ENCODE data around the gene MIDN.

Gene MIDN

DNA sequence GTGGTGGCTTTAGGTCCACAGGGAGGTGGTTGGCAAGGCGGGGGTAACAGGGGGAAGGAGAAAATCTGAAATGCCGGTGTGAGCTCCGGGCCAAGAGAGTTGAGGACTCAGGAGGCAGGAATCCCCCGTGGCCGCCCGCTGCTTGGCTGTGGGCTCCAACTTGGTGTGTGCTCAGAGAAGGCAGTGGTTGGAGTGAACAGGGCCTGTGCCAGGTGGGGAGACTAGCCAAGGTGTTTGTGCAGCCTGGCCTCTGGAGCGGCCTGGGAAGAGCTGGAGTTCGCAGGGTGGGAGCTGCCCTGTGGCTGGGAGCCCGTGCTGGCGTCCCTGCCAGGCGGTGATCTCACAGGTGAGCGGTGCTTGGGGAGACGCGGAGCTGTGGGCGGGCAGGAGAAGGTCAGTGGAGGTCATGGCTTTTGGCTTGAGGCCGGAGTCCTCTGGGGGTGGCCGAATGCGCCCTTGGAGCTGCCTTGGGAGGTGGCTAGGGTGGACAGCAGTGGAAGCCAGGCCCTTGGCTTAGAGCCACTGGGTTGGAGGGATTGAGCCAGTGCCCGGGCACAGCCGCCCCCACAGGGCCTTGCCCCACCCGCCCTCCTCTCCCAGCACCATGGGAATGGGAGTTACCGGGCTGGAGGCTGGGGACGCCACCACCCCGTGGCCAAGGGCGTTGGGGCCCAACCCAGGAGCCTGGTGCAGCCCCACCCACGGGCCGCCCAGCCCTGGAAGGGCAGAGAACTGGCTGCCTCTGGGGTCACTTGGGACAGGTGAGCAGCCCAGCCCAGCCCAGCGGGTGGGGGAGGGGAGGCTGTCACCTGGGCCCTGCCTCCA lies 13.6 kb downstream of the MIDN start:
- H3K27me3 ChIP-seq, result no peaks in the 10 kb centered on the region
- peaks cover 85 to 97% (median 94%) of the 10 kb centered on the region in 10 experiments for H3K4me1 ChIP-seq
- no peaks in the 10 kb centered on the region for H3K9me3 ChIP-seq (replicated peaks in 1 of 11)
- H3K27ac ChIP-seq, result peak overlapping the region; percentile 60 to 84 (median 75); a peak in 20 of 22 replicates
- peaks cover 15 to 83% (median 42%) of the 10 kb centered on the region in 11 experiments for H4K20me1 ChIP-seq
- peaks cover 8 to 15% (median 14%) of the 10 kb centered on the region in 11 experiments for H3K36me3 ChIP-seq
- H3K9ac ChIP-seq, result peak overlapping the region; percentile 66 to 96 (median 80)
- H3K4me2 ChIP-seq, result peak overlapping the region; percentile 93 to 100 (median 99)
- no peak for TF ChIP-seq Cebpa-rat (IDR thresholded peaks at IDR 0.05)
- peak overlapping the region; percentile 65 to 77 (median 72) for H3K4me3 ChIP-seq

DNA sequence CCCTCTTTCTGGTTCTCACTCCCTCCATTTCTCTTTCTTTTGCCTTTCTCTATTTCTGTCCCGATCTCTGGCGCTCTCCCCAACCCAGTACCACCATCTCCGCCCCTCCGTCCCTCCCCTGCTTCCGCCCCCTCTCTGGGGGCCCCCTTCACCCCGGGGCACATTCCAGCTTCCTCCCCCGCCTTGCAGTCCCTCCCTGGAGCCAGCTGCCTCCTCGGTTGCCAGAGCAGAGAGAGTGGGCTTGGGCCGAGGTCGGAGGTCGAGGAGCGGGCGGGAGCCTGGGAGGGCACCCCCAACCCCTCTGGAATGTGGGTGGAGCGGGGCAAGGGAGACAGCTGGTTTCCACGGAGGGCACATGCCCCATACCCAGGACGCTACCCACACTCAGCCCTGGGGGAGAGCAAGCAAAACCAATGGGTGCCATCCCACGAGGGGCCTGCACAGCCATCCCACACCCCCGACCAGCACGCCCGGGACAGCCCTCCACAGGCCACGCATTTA lies 14.3 kb downstream of the MIDN start:
- Histone ChIP-seq H3K27ac (peak overlapping the region; percentile 9 to 84 (median 75); a peak in 19 of 22 replicates), H3K36me3 (peaks cover 1 to 8% (median 7%) of the 10 kb centered on the region in 11 experiments; a peak in 19 of 22 replicates), H3K4me3 (peak overlapping the region; percentile 65 to 77 (median 72)), H3K9me3 (replicated peaks in 1 of 11) (no peaks in the 10 kb centered on the region), H3K4me2 (peak overlapping the region; percentile 93 to 100 (median 99)), H4K20me1 (peaks cover 8 to 83% (median 41%) of the 10 kb centered on the region in 11 experiments; a peak in 21 of 22 replicates), H3K4me1 (peaks cover 85 to 97% (median 94%) of the 10 kb centered on the region in 10 experiments), H3K27me3 (no peaks in the 10 kb centered on the region; a peak in 2 of 22 replicates), H3K9ac (peak overlapping the region; percentile 66 to 96 (median 80); a peak in 21 of 22 replicates)
- TF ChIP-seq Cebpa-rat (IDR thresholded peaks at IDR 0.05), result no peak

DNA sequence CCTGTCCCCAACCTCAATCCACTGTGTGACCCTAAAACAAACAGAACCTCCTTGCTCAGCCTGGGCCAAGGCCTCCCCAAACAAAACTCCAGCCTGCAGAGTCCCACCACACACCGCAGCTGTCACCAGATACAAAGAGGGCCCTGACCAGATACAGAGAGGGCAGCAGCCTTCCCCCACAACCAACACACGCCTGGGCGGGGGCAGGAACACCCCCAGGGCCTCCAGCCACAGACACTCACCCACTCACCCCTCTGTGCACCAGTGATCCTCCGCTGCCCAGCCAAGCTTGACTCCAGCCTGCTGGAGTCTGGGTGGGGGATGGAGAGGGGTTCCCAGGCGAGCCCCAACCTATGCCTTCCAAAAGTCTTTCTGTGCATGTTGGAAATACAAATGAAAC lies 14.8 kb downstream of the MIDN start:
- H3K36me3 ChIP-seq, result peaks cover 0 to 3% (median 2%) of the 10 kb centered on the region in 11 experiments; a peak in 16 of 22 replicates
- H3K27ac ChIP-seq, result peak overlapping the region in 10 of 11 experiments; percentile 68 to 84 (median 76); a peak in 17 of 22 replicates
- H3K9ac ChIP-seq, result peak overlapping the region in 10 of 11 experiments; percentile 66 to 96 (median 80); a peak in 18 of 22 replicates
- peak overlapping the region; percentile 93 to 100 (median 99) for H3K4me2 ChIP-seq
- peaks cover 3 to 83% (median 39%) of the 10 kb centered on the region in 11 experiments; a peak in 20 of 22 replicates for H4K20me1 ChIP-seq
- no peaks in the 10 kb centered on the region for H3K9me3 ChIP-seq (replicated peaks in 1 of 11)
- no peaks in the 10 kb centered on the region; a peak in 2 of 22 replicates for H3K27me3 ChIP-seq
- H3K4me3 ChIP-seq, result peak overlapping the region; percentile 65 to 77 (median 72); a peak in 18 of 20 replicates
- no peak for TF ChIP-seq Cebpa-rat (IDR thresholded peaks at IDR 0.05)
- H3K4me1 ChIP-seq, result peaks cover 85 to 97% (median 94%) of the 10 kb centered on the region in 10 experiments

DNA sequence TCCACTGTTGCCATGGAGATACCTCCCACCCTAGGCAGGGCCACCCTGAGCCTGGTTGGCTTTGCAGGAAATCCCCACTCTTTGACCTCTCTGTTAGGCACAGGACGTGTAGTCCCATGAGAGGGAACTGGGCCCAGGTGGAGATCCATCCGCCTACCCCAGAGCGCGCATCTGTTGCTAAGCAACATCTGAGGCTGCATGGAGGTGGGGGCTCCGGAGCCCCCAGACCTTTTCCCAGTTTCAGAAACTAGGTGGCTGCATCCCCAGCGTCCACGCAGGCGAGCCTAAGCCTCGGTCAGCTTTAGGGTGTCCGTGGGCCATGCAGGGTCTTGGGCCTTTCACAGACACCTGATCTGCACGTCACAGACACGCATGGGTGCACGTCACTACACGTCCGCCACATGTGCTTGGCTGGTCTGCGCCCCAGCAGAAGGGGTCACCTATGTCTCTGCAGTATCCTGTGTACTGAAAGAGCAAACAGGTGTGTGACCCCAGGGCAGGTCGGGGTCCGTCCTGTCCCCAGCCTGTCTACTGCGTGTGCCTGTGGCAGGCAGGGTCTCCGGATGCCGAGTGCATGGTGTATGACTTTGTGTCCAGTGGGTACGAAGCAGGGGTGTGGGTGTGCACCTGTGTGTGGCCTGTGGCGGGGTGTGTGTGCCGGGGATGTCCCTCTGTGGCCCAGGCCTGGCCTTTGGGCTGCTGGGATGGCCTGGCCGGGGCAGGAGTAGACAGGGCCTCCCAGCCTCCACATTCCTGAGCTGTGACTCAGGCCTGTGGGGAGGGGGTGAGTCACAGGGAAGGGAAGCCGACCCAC lies 16.6 kb downstream of the MIDN start:
- TF ChIP-seq Cebpa-rat (IDR thresholded peaks at IDR 0.05), result no peak
- Histone ChIP-seq H3K4me2 (peak overlapping the region; percentile 93 to 100 (median 99)), H3K27ac (peak overlapping the region in 4 of 11 experiments; percentile 8 to 81 (median 28); a peak in 3 of 22 replicates), H3K36me3 (peaks cover 0 to 1% (median 0%) of the 10 kb centered on the region in 11 experiments; a peak in 3 of 22 replicates), H3K4me1 (peaks cover 75 to 89% (median 85%) of the 10 kb centered on the region in 10 experiments), H4K20me1 (peaks cover 6 to 76% (median 38%) of the 10 kb centered on the region in 11 experiments; a peak in 21 of 22 replicates), H3K4me3 (peak overlapping the region in 4 of 10 experiments; percentile 18 to 50 (median 35); a peak in 6 of 20 replicates), H3K9me3 (replicated peaks in 1 of 11) (no peaks in the 10 kb centered on the region), H3K27me3 (no peaks in the 10 kb centered on the region; a peak in 2 of 22 replicates), H3K9ac (peak overlapping the region in 5 of 11 experiments; percentile 11 to 41 (median 35); a peak in 3 of 22 replicates)

DNA sequence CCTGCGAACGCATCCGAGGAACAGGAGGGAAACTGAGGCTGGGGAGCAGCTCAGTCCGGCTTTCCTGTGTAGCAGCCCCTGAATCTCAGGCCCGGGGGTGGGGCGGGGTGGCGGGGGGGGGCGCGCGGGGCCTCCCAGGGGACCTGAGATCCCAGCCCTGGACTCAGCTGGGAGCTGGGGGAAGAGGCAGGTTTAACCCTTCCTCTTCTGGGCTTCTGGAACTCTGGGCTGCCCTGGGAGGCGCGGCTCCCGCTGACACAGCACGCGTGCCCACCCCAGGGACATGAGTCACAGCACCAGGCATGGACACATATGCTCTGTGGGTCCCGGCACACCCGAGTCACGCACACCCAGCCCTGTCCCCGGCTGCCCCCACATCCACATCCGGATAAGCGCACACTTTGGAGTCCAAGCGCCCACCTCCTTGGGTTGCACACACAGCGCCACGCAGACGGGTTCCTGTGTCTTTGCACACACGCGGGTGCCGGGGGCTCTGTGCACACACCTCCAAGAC lies 17.3 kb downstream of the MIDN start:
- peaks cover 12 to 76% (median 41%) of the 10 kb centered on the region in 11 experiments for H4K20me1 ChIP-seq
- TF ChIP-seq Cebpa-rat (IDR thresholded peaks at IDR 0.05), result no peak
- H3K4me1 ChIP-seq, result peaks cover 74 to 89% (median 85%) of the 10 kb centered on the region in 10 experiments
- peak overlapping the region in 10 of 11 experiments; percentile 13 to 100 (median 86); a peak in 15 of 22 replicates for H3K9ac ChIP-seq
- H3K4me2 ChIP-seq, result peak overlapping the region; percentile 93 to 100 (median 99)
- H3K4me3 ChIP-seq, result peak overlapping the region; percentile 51 to 75 (median 62); a peak in 19 of 20 replicates
- H3K36me3 ChIP-seq, result peaks cover 2 to 8% (median 5%) of the 10 kb centered on the region in 11 experiments; a peak in 20 of 22 replicates
- no peaks in the 10 kb centered on the region; a peak in 2 of 22 replicates for H3K27me3 ChIP-seq
- peak overlapping the region in 9 of 11 experiments; percentile 18 to 74 (median 58); a peak in 10 of 22 replicates for H3K27ac ChIP-seq
- H3K9me3 ChIP-seq (replicated peaks in 1 of 11), result no peaks in the 10 kb centered on the region

DNA sequence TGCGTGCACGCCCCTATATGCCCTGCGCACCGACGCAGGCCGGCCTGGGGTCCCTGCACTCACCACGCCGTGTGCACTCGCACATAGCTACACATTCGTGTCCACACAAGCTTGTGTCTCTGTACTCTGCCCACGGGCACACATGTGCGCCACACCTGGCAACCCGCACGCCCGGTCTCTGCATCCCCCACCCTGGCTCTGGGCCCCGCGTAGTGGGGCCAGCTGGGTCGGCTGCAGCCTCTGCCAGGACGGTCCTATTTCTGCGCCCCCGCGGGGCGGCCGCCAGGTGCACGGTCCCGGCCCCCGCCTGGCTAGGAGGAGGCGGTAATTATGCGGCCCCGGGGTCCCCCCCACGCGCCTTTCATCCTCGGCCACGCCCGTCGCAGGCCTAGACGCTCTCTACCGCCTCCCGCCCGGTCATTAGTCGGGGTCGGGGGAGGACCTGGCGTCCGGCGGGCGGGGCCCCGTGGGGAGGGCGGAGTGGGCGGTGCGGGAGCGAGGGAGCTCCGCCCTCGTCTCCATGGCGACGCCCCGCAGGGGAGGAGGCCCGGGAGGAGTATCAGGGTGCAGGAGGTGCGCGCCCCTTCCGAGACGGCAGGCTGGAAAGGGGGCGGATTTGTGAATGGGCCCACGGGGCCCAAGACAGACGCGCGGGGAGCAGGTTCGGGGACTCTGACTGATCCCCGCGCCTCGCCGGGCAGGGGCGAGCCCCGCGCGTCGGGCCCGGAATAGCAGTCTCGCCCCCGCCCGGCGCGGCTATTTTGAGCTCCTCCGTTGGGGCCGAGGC lies 17.9 kb downstream of the MIDN start:
- no peaks in the 10 kb centered on the region; a peak in 2 of 22 replicates for H3K27me3 ChIP-seq
- H3K27ac ChIP-seq, result peak overlapping the region in 10 of 11 experiments; percentile 22 to 74 (median 60); a peak in 19 of 22 replicates
- peaks cover 79 to 92% (median 89%) of the 10 kb centered on the region in 10 experiments for H3K4me1 ChIP-seq

DNA sequence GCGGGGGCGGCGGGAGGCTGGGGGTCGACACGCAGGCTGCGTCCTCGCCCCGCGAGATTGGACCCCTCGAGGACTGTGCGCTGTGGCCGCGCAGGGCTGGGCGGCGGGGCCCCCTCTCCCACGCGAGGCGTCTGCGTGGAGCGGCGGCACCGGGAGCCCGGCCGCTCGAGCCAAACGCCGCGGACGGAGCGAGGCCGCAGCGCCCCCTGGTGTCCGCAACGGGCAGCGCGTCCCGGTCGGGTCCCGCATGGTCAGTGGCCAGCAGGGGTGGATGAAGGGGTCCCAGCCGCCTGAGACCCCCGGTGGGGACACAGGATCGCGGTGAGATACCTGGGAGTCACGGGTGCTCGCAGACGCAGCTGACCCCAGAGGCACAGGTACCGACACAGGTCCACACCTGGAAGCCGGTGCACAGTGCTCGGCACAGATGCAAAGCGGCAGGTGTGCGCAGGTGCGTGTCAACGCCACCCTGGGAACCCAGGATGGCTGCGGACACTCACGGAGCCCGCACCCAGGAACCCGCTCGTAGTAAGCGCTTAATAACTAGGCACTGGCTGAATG lies 18.6 kb downstream of the MIDN start:
- H3K4me2 ChIP-seq, result peak overlapping the region; percentile 93 to 100 (median 98)
- H3K9me3 ChIP-seq (replicated peaks in 1 of 11), result no peaks in the 10 kb centered on the region
- H3K27ac ChIP-seq, result peak overlapping the region in 10 of 11 experiments; percentile 22 to 74 (median 60); a peak in 19 of 22 replicates
- peaks cover 15 to 21% (median 18%) of the 10 kb centered on the region in 11 experiments for H3K36me3 ChIP-seq
- peak overlapping the region; percentile 50 to 100 (median 74) for H3K9ac ChIP-seq
- no peaks in the 10 kb centered on the region; a peak in 3 of 22 replicates for H3K27me3 ChIP-seq
- peak overlapping the region; percentile 51 to 75 (median 62) for H3K4me3 ChIP-seq
- H4K20me1 ChIP-seq, result peaks cover 26 to 87% (median 54%) of the 10 kb centered on the region in 11 experiments
- TF ChIP-seq Cebpa-rat (IDR thresholded peaks at IDR 0.05), result no peak
- H3K4me1 ChIP-seq, result peaks cover 79 to 92% (median 89%) of the 10 kb centered on the region in 10 experiments

More for the DNA sequence above, 17.9 kb downstream of the MIDN start:
- H4K20me1 ChIP-seq, result peaks cover 19 to 83% (median 47%) of the 10 kb centered on the region in 11 experiments
- peak overlapping the region; percentile 50 to 100 (median 74) for H3K9ac ChIP-seq
- H3K36me3 ChIP-seq, result peaks cover 8 to 14% (median 11%) of the 10 kb centered on the region in 11 experiments
- no peaks in the 10 kb centered on the region for H3K9me3 ChIP-seq (replicated peaks in 1 of 11)
- H3K4me2 ChIP-seq, result peak overlapping the region; percentile 93 to 100 (median 98)
- TF ChIP-seq Cebpa-rat (IDR thresholded peaks at IDR 0.05), result no peak
- peak overlapping the region; percentile 51 to 75 (median 62) for H3K4me3 ChIP-seq

Measured in BLaER1 treated with 17β-estradiol and CSF1 and Interleukin-3, amounts not matched to agents 10 nM and 100 nM (cell line).